CD4-positive, alpha-beta T cell treated with Interleukin-4 for 1 hour (primary cell): Measurements from ENCODE around the gene HOXC13.

Source experiments
- DNase-seq, 2 donors: peaks; one replicate each; pipeline ENCODE4 v3.0.0-alpha.2; 2020 to 2022

Gene HOXC13

GRCh38 chr12:53982648-53983567, 44.3 kb downstream of the HOXC13 start:
- DNase-seq: no peak

- DNase-seq: no peak
Measured at GRCh38 chr12:53983568-53983949, 44.9 kb downstream of the HOXC13 start.

- DNase-seq: no peak
Measured at GRCh38 chr12:53983950-53984572, 45.4 kb downstream of the HOXC13 start.

- peak; percentile 70 to 82 for DNase-seq
Measured at GRCh38 chr12:53984901-53985691, 46.5 kb downstream of the HOXC13 start, which contains the start of gene HOXC10. TSS of gene HOXC10 (plus strand) at chr12:53985146. CDS start at chr12:53985260, 114 bp downstream.

DNA sequence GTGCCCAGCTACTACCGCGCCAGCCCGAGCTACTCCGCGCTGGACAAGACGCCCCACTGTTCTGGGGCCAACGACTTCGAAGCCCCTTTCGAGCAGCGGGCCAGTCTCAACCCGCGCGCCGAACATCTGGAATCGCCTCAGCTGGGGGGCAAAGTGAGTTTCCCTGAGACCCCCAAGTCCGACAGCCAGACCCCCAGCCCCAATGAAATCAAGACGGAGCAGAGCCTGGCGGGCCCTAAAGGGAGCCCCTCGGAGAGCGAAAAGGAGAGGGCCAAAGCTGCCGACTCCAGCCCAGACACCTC, 47.0 kb downstream of the HOXC13 start:
- no peak for DNase-seq

DNA sequence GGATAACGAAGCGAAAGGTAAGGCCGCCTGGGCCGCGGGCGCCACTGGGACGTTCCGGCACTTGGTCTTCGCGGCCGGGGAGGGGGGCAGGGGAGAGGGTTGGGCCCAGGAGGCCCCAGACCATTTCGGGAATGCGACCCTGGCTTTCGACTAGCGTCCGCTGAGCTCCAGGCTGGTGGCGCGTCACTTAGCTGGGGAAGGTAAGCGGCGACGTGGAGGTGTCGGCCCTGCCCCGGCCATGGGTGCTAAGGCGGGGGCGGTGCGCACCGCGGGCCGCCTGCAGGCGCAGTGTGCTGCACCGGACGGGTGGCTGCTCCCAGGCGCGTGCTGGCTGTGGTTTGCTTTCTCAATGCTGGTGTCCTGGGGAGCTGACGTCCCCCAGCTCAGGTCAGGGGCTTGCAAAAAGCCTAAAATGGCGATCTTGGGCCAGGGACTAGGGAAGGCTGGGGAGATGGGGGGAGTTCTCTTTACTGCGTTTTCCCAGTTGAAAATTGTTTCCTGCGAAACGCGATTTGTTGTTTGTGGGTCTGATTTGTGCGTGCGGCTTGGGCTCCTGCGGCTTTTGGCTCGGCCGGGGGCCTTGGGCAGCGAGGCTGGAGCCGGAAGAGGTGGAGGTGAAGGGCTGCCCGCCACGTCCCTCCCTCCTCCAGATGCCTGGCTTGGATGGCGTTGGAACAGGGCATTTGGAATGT, 47.5 kb downstream of the HOXC13 start:
- no peak for DNase-seq

- DNase-seq: no peak
Measured at GRCh38 chr12:53986686-53987483, 48.3 kb downstream of the HOXC13 start.

DNA sequence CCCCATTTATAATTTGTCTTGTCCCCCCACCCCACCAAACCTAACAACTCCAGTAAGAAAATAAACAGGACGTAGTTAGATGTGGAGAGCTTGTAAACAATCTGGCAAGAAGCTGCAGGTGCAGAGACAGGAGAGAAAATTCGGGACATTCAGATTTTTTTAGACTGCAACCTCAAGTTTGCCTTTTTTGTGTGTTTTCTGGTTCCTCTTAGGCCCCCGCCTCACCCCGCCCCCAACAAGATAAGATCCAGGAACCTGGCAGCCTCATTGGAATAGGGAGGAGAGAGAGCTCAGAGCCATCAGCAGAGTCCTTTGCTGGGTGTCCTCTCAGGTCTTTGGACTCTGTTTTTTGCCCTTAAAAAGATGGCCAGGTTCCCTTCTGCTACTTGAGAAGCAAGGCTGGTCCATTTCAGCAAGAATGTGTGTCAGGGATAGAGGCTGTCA, 49.2 kb downstream of the HOXC13 start:
- no peak for DNase-seq

DNA sequence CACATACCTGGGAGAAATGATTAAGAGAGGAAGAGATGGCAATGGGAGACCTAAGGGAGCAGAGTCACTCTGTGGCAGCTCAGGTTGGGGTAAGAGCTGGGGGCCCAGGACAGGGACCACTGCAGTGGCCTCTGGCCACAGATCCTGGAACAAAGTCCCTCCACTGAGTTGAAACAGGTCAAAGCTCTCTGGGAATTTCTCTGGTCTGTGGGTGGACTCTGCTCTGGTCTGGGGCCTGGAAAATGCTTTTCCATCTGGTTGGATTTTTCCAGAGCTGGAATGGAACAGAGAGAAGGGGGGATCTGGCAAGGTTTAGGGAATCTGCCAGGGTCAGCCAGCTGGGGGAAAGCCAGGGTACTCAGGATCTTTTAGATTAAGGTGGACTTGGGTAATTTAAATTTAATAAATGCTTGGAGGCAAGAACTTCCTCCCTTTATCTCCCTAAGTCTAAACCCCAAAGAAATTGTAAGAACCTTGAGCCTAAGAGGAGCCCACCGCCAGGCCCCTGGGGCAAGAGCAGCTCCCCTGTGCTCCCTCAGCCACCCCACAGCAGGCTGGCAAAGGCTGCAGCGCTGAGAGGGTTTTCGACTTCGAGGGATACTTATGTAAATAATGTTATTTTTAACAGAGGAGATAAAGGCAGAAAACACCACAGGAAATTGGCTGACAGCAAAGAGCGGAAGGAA, 50.1 kb downstream of the HOXC13 start:
- no peak for DNase-seq

DNA sequence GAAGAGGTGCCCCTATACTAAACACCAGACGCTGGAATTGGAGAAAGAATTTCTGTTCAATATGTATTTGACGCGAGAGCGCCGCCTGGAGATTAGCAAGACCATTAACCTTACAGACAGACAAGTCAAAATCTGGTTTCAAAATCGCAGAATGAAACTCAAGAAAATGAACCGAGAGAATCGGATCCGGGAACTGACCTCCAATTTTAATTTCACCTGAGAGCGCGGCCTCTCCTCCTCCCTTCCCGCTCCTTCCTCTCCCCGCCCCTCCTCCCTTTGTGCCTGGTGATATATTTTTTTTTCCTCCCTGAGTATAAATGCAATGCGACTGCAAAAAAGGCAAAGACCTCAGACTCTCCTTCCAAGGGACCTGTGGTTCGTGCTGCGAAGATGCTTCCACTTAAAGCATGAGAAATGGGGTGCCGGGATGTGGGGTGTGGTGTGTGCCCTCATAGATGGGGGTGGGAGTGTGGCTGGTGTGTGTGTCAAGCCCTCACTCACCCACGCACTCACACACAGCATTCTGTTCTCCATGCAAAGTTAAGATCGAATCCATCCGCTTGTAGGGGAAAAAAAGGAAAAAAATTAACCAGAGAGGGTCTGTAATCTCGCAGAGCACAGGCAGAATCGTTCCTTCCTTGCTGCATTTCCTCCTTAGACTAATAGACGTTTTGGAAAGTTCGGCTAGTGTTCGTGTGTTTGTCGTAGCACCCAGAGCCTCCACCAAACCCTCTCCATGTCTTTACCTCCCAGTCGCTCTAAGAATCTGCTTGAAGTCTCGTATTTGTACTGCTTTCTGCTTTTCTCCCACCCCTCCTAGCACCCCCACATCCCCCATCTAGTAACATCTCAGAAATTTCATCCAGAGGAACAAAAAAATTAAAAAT, 50.8 kb downstream of the HOXC13 start:
- peak in 1 of 2 donors; percentile 27 for DNase-seq

GRCh38 chr12:53990311-53991076, 51.9 kb downstream of the HOXC13 start:
- DNase-seq: no peak

GRCh38 chr12:53991077-53991460, 52.4 kb downstream of the HOXC13 start:
- no peak for DNase-seq

DNA sequence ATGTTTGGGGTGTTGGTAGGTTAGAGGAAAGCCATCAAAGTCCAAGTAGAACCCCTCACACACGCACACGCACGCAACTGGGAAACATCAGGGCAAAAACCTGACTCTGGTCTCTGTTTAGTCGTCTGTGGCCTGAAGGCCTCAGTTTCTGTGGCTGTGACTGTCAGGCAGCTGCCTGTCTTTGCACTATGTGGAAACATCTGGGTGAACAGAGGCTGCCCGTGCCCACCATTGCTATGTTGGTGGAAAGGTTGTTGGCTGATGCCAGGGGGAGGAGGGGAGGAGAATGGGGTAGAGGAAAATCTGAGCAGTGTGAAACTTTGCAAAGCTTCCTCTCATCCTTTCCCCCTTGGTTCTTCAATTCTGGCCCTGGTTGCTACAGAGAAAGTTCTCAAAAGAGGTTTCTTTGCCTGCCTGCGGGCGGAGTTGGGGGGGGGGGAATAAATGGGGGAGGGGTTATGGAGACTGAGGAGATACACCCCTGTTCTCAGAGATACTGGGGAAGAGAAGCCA, 53.8 kb downstream of the HOXC13 start:
- DNase-seq: no peak

GRCh38 chr12:53993162-53994008, 54.8 kb downstream of the HOXC13 start:
- no peak for DNase-seq

- DNase-seq: no peak
Measured at GRCh38 chr12:53994009-53994263, 55.3 kb downstream of the HOXC13 start.

DNA sequence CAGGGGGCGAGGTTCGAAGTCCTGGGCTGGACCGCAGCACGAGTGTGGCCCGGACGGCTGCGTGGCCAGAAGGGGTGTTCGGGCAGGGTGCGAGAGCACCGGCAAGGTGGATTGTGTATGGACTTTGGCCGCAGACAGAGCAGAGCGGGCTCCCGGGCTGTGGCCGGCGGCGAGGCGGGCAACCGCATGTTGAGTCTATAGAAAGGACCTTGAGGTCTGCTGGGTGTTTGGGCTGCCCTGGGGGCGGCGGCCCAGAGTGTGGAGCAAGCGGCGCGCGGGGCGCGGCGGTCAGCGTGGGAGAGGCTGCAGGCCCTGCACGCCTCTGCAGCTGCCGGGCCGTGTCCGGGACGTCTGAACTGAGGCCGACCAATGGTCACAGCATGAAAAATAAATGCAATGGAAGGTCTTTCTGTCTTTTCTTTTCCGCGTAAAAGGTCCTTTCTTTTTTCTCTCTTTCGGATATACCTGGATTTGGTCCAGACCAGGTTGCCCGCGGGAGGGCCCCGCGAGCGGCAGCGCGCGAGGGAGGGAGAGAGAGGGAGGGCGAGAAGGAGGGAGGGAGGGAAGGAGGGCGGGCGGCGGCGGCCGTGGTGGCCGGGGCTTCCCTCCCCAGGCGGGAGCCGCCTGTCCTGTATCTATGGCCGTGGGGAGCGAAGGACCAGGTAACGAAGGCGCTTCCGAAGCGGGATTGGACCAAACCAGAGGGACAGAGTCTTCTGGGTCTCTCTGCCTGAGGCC, 55.8 kb downstream of the HOXC13 start:
- no peak for DNase-seq

DNA sequence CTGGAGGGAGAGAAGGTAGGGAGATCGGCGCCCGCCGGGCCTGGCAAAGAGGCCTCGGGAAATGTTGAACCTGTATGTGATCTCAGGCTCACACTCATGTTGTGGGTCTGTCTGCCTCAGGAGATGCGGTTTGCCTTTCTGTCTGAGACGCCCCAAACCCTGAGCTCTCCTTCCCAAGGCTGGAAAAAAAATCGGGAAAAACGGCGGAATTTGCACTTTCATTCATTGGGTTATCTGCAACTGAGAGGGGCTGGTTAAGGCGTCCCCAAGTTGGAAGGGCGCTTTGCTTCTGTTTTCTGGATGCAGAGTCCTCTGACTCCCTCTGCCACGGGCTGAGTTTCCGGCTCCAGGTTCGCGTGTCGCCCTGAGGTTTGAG, 56.4 kb downstream of the HOXC13 start:
- DNase-seq: no peak
